Thyroid gland (tissue), 4 donors: ENCODE data around the gene BTN3A1. TPM values are rescaled to one million over a fixed set of nuclear protein-coding genes. Genes with fewer than 3 reads are reported as not detected.

ENCODE experiments used
- DNase-seq, 2 donors: peaks; one replicate each; pipeline ENCODE4 v3.0.0-alpha.2; 2019
- H3K27ac ChIP-seq, 3 donors: fragments of 200-600 bp; sonication (generic); 1 replicate in 2 of 3; 2 replicates in 1 of 3; pipeline ENCODE4 v1.5.1; 2016 to 2019; ENCODE audit warnings: mild to moderate bottlenecking in 1 of 3, moderate library complexity in 1 of 3
- H3K27me3 ChIP-seq: fragments of 200-600 bp; sonication (generic); one replicate; pipeline ENCODE4 v1.5.1; 2019
- H3K36me3 ChIP-seq, 2 donors: fragments of 200-600 bp; sonication (generic); one replicate each; pipeline ENCODE4 v1.5.1; 2016 to 2019
- H3K4me1 ChIP-seq, 2 donors: fragments of 200-600 bp; sonication (generic); one replicate each; pipeline ENCODE4 v1.5.1; 2017 to 2019
- H3K4me3 ChIP-seq, 3 donors: fragments of 200-600 bp; sonication (generic); replicated peaks in 1 of 3; 1 replicate in 2 of 3; 2 replicates in 1 of 3; pipeline ENCODE4 v1.5.1; 2016; ENCODE audit warnings: mild to moderate bottlenecking in 1 of 3
- H3K9me3 ChIP-seq: fragments of 200-600 bp; sonication (generic); one replicate; pipeline ENCODE4 v1.5.1; 2017
- CTCF ChIP-seq, 6 experiments: fragments of 200-600 bp in 3 of 6; fragments of 450-650 bp in 3 of 6; sonication (generic) in 3 of 6; IDR thresholded peaks; one replicate each; pipeline ENCODE4 v1.5.1; 2016 to 2019; ENCODE audit warnings: antibody characterized with exemption in 6 of 6, mild to moderate bottlenecking in 2 of 6, inconsistent platforms in 1 of 6, moderate library complexity in 1 of 6
- POLR2A ChIP-seq, 2 donors: fragments of 450-650 bp; IDR thresholded peaks; one replicate each; pipeline ENCODE4 v1.6.1; 2017; ENCODE audit warnings: antibody characterized with exemption in 2 of 2, mild to moderate bottlenecking in 2 of 2, moderate library complexity in 1 of 2
- WGBS, 2 donors: methylation state at CpG; one replicate each; pipeline ENCODE4 v1.1.5; 2017; 5-methylcytosine and 5-hydroxymethylcytosine counted together
- intact Hi-C: fragments of 100-400 bp; cut with DNase I; formaldehyde crosslinking; loops from one replicate; pipeline ENCODE4 v1.15.1; 2023
- total RNA-seq, 4 donors: library from RNA; depleted of rRNA; stranded (reverse); fragments of >200 nt; gene quantifications; one replicate each; pipeline ENCODE4 v1.2.3, GENCODE V29; 2016

BTN3A1 gene
- total RNA-seq, 4 donors from 2014 or later, result 8.8 to 18.3 (median 12.9) TPM

- WGBS, 2 donors, result 95 to 96% methylated on average over 4 of the region's 4 CpGs
- no peak overlapping the region for H3K27ac ChIP-seq
- TF ChIP-seq CTCF (IDR thresholded peaks at IDR 0.05) (no peak), POLR2A (IDR thresholded peaks at IDR 0.05) (no peak)
These were observed 61.9 kb downstream of the BTN3A1 start for GRCh38 chr6:26464014-26464413.

GRCh38 chr6:26464416-26465131 is 62.5 kb downstream of the BTN3A1 start:
- intact Hi-C loops, result no loop called here
- H3K27me3 ChIP-seq, result no peaks in the 10 kb centered on the region
- 95% methylated on average over 7 of the region's 7 CpGs for WGBS, 2 donors
- peaks cover 58 to 61% of the 10 kb centered on the region in 2 donors for H3K36me3 ChIP-seq
- TF ChIP-seq CTCF (IDR thresholded peaks at IDR 0.05), result no peak
- no peak for TF ChIP-seq POLR2A (IDR thresholded peaks at IDR 0.05)
- H3K4me1 ChIP-seq, result peaks cover 4 to 20% of the 10 kb centered on the region in 2 donors
- no peak overlapping the region for H3K4me3 ChIP-seq
- no peak for DNase-seq
- H3K9me3 ChIP-seq, result no peaks in the 10 kb centered on the region
- H3K27ac ChIP-seq, result no peak overlapping the region

More at GRCh38 chr6:26464014-26464413, 61.9 kb downstream of the BTN3A1 start:
- no peaks in the 10 kb centered on the region for H3K27me3 ChIP-seq
- H3K36me3 ChIP-seq, result peaks cover 58 to 60% of the 10 kb centered on the region in 2 donors
- H3K4me1 ChIP-seq, result peaks cover 9 to 25% of the 10 kb centered on the region in 2 donors
- H3K9me3 ChIP-seq, result no peaks in the 10 kb centered on the region
- DNase-seq, result no peak
- intact Hi-C loops, result no loop called here
- H3K4me3 ChIP-seq, result no peak overlapping the region

Other genes starting within 250 kb of the BTN3A1 start
- gene BTN3A2, start 37.1 kb upstream of the BTN3A1 start, total RNA-seq, result 10 to 100 TPM in 3 of 4 donors, 1 to 10 TPM in 1; 9.7 to 25.0 (median 15.0) TPM
- gene BTN2A2, start 19.2 kb upstream of the BTN3A1 start, total RNA-seq, result 1 to 10 TPM; 8.1 to 9.3 (median 8.3) TPM
- gene BTN3A3, start 38.2 kb downstream of the BTN3A1 start, total RNA-seq, result 10 to 100 TPM in 3 of 4 donors, 1 to 10 TPM in 1; 7.5 to 19.1 (median 13.9) TPM
- gene BTN2A1, start 55.7 kb downstream of the BTN3A1 start, total RNA-seq, result 10 to 100 TPM in 3 of 4 donors, 1 to 10 TPM in 1; 9.9 to 12.3 (median 11.6) TPM
- gene BTN1A1, start 98.0 kb downstream of the BTN3A1 start, total RNA-seq, result not detected
- gene HMGN4, start 136.1 kb downstream of the BTN3A1 start, total RNA-seq, result 10 to 100 TPM; 54.6 to 68.4 (median 63.8) TPM
- 10 to 100 TPM; 11.9 to 17.6 (median 15.0) TPM for gene ABT1, start 194.7 kb downstream of the BTN3A1 start, total RNA-seq